Measurements from ENCODE around the gene ABHD5. TPM values are rescaled to one million over a fixed set of nuclear protein-coding genes. Genes with fewer than 3 reads are reported as not detected.

The ABHD5 gene
- total RNA-seq, 1 donor from 2014 or later = 33.2 TPM

- FAIRE-seq (no peak), DNase-seq (ENCODE audit: low read depth) (peak; percentile 94)
- Histone ChIP-seq H3K36me3 (ENCODE audit: control insufficient read depth, insufficient read depth, low read length) (no peaks in the 10 kb centered on the region), H3K27me3 (ENCODE audit: control insufficient read depth, insufficient read depth, low read length) (peaks cover 1% of the 10 kb centered on the region), H3K4me3 (ENCODE audit: low read depth, low read length) (peak overlapping the region; percentile 17)
- TF ChIP-seq CTCF (IDR thresholded peaks at IDR 0.05; ENCODE audit: insufficient read depth, low read length, severe bottlenecking) = peak; percentile 98
Measured at GRCh38 chr3:43769097-43769884, 78.6 kb downstream of the ABHD5 start.

- no peak for TF ChIP-seq CTCF (IDR thresholded peaks at IDR 0.05; ENCODE audit: insufficient read depth, low read length, severe bottlenecking)
- FAIRE-seq (no peak), DNase-seq (ENCODE audit: low read depth) (no peak)
- Histone ChIP-seq H3K36me3 (ENCODE audit: control insufficient read depth, insufficient read depth, low read length) (no peaks in the 10 kb centered on the region), H3K27me3 (ENCODE audit: control insufficient read depth, insufficient read depth, low read length) (peaks cover 1% of the 10 kb centered on the region), H3K4me3 (ENCODE audit: low read depth, low read length) (peak overlapping the region; percentile 17)
Measured at GRCh38 chr3:43769885-43770425, 79.2 kb downstream of the ABHD5 start.

- H3K36me3 ChIP-seq (ENCODE audit: control insufficient read depth, insufficient read depth, low read length) = no peaks in the 10 kb centered on the region
- no peak overlapping the region for H3K4me3 ChIP-seq (ENCODE audit: low read depth, low read length)
- FAIRE-seq = no peak
- TF ChIP-seq CTCF (IDR thresholded peaks at IDR 0.05; ENCODE audit: insufficient read depth, low read length, severe bottlenecking) = no peak
- peaks cover 1% of the 10 kb centered on the region for H3K27me3 ChIP-seq (ENCODE audit: control insufficient read depth, insufficient read depth, low read length)
- peak; percentile 41 for DNase-seq (ENCODE audit: low read depth)
Measured at GRCh38 chr3:43770426-43771103, 79.8 kb downstream of the ABHD5 start.

- FAIRE-seq = no peak
- DNase-seq (ENCODE audit: low read depth) = no peak
- no peaks in the 10 kb centered on the region for H3K36me3 ChIP-seq (ENCODE audit: control insufficient read depth, insufficient read depth, low read length)
- H3K27me3 ChIP-seq (ENCODE audit: control insufficient read depth, insufficient read depth, low read length) = peaks cover 1% of the 10 kb centered on the region
- no peak for TF ChIP-seq CTCF (IDR thresholded peaks at IDR 0.05; ENCODE audit: insufficient read depth, low read length, severe bottlenecking)
- H3K4me3 ChIP-seq (ENCODE audit: low read depth, low read length) = no peak overlapping the region
Measured at GRCh38 chr3:43771610-43772009, 80.9 kb downstream of the ABHD5 start.

- FAIRE-seq (peak; percentile 98), DNase-seq (ENCODE audit: low read depth) (no peak)
- Histone ChIP-seq H3K4me3 (ENCODE audit: low read depth, low read length) (no peak overlapping the region), H3K27me3 (ENCODE audit: control insufficient read depth, insufficient read depth, low read length) (peaks cover 1% of the 10 kb centered on the region), H3K36me3 (ENCODE audit: control insufficient read depth, insufficient read depth, low read length) (no peaks in the 10 kb centered on the region)
- TF ChIP-seq CTCF (IDR thresholded peaks at IDR 0.05; ENCODE audit: insufficient read depth, low read length, severe bottlenecking) = no peak
Measured at GRCh38 chr3:43773273-43774094, 82.7 kb downstream of the ABHD5 start.

All from bronchial epithelial cell (primary cell).